ENCODE results near the gene MEOX2.

Gene MEOX2

DNA sequence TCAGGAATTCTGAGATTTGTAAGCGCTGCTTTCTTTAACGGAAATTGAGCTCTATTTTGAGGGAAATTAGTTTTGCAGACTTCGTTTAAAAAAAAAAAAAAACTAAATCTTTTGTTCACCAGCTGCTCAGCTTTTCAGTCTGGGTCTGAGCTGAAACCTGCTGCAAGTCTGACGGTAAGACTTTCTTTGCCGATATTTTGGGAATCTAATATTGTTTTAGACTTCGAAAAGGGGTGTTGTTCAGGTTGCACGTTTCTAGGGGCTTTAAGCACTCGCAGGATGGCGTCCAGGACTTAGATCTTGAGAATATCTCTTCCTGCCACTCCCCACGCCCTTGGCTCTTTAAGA, 1.8 kb upstream of the MEOX2 start:
- H3K9me3 ChIP-seq (ENCODE audit: insufficient read depth, low read depth, low read length) = no peaks in the 10 kb centered on the region
- H3K9ac ChIP-seq (ENCODE audit: low read depth, low read length) = no peak overlapping the region
- no peak overlapping the region for H3K27ac ChIP-seq (ENCODE audit: low read length)
- H3K4me1 ChIP-seq (ENCODE audit: insufficient read depth, low read length) = peaks cover 8% of the 10 kb centered on the region; the same call in 1 of the 2 replicates
- peak overlapping the region; percentile 59; the same call in 1 of the 2 replicates for H3K4me3 ChIP-seq (ENCODE audit: low read length)
- H3K36me3 ChIP-seq (ENCODE audit: insufficient read depth, low read depth, low read length) = no peaks in the 10 kb centered on the region
- H3K27me3 ChIP-seq (ENCODE audit: insufficient read depth, low read length) = peaks cover 66% of the 10 kb centered on the region

DNA sequence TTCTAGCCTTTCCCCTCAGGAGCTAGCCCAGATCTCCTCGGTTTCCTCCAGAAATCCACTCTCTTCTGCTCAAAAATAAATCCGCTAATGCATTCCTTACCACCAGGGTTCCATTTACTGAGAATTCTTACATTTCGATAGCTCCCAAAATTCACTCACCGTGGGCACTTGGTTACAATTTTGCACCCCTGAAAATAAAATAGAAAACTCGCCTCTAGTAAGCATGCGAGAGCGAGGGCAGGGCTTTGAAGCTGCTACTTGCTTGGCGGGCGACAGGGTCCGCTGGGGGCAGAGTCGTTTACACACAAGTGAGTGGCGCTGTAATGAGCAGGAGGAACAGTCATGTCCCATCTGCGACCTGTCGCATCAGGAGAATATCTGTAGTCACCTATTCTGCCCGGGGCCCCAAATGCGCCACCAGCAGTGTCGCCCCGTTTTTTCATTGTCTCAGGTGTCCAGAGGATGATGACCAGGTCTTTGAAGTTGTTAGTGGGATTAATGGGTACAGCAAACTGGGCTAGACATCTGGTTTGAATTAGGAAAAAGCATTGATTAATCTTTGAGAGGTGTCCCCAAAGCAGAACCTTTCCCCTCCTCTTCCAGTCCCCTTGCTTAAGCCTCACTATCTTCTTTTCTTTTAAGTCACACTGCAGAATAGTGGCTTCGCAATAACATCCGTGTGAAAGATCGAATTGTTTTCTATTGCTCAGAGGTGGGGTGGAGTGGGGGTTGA, 1.2 kb upstream of the MEOX2 start:
- Histone ChIP-seq H3K9ac (ENCODE audit: low read depth, low read length) (no peak overlapping the region), H3K27ac (ENCODE audit: low read length) (no peak overlapping the region), H3K36me3 (ENCODE audit: insufficient read depth, low read depth, low read length) (no peaks in the 10 kb centered on the region), H3K4me1 (ENCODE audit: insufficient read depth, low read length) (peaks cover 8% of the 10 kb centered on the region; the same call in 1 of the 2 replicates), H3K27me3 (ENCODE audit: insufficient read depth, low read length) (peaks cover 72% of the 10 kb centered on the region), H3K9me3 (ENCODE audit: insufficient read depth, low read depth, low read length) (no peaks in the 10 kb centered on the region), H3K4me3 (ENCODE audit: low read length) (peak overlapping the region; percentile 59)

DNA sequence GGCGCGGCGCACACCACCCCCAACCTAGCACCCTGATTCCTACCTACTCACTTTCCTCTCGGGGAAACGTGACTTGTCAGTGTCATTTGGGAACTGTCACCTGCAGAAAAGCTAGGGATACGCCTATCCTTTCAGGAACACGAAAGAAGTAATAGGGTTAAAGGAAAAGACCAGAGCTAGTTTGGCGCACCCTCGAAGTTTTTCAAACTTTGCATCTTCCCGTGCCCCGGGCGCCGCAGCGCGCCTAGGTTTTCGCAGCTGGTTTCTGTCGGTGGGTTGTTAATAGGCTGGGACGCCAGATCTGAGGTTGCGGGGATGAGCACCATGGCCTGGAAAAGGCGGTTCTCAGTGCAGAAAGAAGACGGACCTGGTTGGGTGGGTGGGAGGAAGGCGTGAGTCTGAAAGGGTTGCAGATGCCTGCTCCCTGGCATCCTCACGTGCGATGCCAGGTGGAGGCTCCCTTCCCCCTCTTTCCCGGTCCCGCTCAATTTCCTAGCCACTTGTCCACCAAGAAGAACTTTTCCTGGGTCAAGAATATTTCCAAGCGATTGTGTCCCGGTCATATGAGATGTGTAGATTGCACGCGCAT, 568 bp upstream of the MEOX2 start:
- Histone ChIP-seq H3K36me3 (ENCODE audit: insufficient read depth, low read depth, low read length) (no peaks in the 10 kb centered on the region), H3K27ac (ENCODE audit: low read length) (no peak overlapping the region), H3K9me3 (ENCODE audit: insufficient read depth, low read depth, low read length) (no peaks in the 10 kb centered on the region), H3K4me1 (ENCODE audit: insufficient read depth, low read length) (peaks cover 8% of the 10 kb centered on the region; the same call in 1 of the 2 replicates), H3K9ac (ENCODE audit: low read depth, low read length) (no peak overlapping the region), H3K27me3 (ENCODE audit: insufficient read depth, low read length) (peaks cover 74% of the 10 kb centered on the region), H3K4me3 (ENCODE audit: low read length) (peak overlapping the region; percentile 59)

GRCh38 chr7:15685358-15686294, 857 bp downstream of the MEOX2 start:
- Histone ChIP-seq H3K9me3 (ENCODE audit: insufficient read depth, low read depth, low read length) (no peaks in the 10 kb centered on the region), H3K9ac (ENCODE audit: low read depth, low read length) (no peak overlapping the region), H3K4me1 (ENCODE audit: insufficient read depth, low read length) (peaks cover 8% of the 10 kb centered on the region; the same call in 1 of the 2 replicates), H3K27me3 (ENCODE audit: insufficient read depth, low read length) (peaks cover 74% of the 10 kb centered on the region), H3K36me3 (ENCODE audit: insufficient read depth, low read depth, low read length) (no peaks in the 10 kb centered on the region), H3K4me3 (ENCODE audit: low read length) (peak overlapping the region; percentile 59), H3K27ac (ENCODE audit: low read length) (no peak overlapping the region)

- Histone ChIP-seq H3K36me3 (ENCODE audit: insufficient read depth, low read depth, low read length) (no peaks in the 10 kb centered on the region), H3K9me3 (ENCODE audit: insufficient read depth, low read depth, low read length) (no peaks in the 10 kb centered on the region), H3K27me3 (ENCODE audit: insufficient read depth, low read length) (peaks cover 73% of the 10 kb centered on the region), H3K4me1 (ENCODE audit: insufficient read depth, low read length) (peaks cover 8% of the 10 kb centered on the region; the same call in 1 of the 2 replicates), H3K27ac (ENCODE audit: low read length) (no peak overlapping the region), H3K4me3 (ENCODE audit: low read length) (peak overlapping the region; percentile 59), H3K9ac (ENCODE audit: low read depth, low read length) (no peak overlapping the region)
These were observed 1.6 kb downstream of the MEOX2 start for GRCh38 chr7:15684871-15685270.

GRCh38 chr7:15684111-15684800, 2.2 kb downstream of the MEOX2 start:
- Histone ChIP-seq H3K9me3 (ENCODE audit: insufficient read depth, low read depth, low read length) (no peaks in the 10 kb centered on the region), H3K27ac (ENCODE audit: low read length) (no peak overlapping the region), H3K36me3 (ENCODE audit: insufficient read depth, low read depth, low read length) (no peaks in the 10 kb centered on the region), H3K27me3 (ENCODE audit: insufficient read depth, low read length) (peaks cover 68% of the 10 kb centered on the region), H3K9ac (ENCODE audit: low read depth, low read length) (no peak overlapping the region), H3K4me1 (ENCODE audit: insufficient read depth, low read length) (peaks cover 8% of the 10 kb centered on the region; the same call in 1 of the 2 replicates), H3K4me3 (ENCODE audit: low read length) (no peak overlapping the region)

DNA sequence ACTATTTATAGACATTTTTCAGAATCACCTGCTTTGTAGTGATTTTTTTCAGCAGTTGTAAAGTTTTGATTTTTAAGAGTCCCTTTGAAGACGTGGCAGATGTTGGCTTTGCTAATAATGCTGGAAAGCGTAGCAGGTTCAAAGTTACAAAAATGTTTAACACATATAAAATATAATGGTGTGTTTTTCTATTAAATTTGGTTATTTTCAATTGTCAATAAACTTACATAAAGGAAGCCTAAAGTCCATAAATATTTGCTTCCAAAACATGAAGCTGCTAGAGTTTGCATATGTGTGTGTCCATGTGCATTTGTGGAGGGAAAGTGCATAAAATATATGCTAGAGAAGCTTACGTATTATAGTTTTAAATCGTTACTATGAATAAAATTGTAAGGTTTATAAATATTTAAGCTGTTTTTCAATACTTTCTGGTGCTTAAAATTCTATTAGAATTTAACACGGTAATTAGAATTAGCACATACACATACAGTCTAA, 3.7 kb downstream of the MEOX2 start:
- H3K36me3 ChIP-seq (ENCODE audit: insufficient read depth, low read depth, low read length) = no peaks in the 10 kb centered on the region

DNA sequence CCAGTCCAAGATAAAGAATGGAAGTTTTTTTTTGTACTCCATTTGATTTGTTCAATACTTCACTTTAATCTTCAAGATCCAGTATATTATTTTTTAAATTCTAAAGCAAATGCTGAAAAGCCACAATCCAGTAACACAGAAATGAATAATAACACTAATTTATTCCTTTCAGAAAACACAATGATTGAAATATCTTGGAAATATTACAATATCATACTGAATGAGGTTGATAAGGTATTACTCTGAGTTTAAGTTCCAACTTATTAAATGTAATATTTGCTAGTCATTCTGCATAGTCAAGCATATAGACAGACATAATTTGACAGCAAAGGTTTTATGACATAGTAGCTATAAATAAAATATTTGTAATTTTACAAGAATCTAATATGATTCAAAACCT, 4.4 kb downstream of the MEOX2 start:
- H3K4me3 ChIP-seq (ENCODE audit: low read length) = no peak overlapping the region
- no peak overlapping the region for H3K9ac ChIP-seq (ENCODE audit: low read depth, low read length)
- H3K36me3 ChIP-seq (ENCODE audit: insufficient read depth, low read depth, low read length) = no peaks in the 10 kb centered on the region
- H3K27ac ChIP-seq (ENCODE audit: low read length) = no peak overlapping the region
- no peaks in the 10 kb centered on the region for H3K9me3 ChIP-seq (ENCODE audit: insufficient read depth, low read depth, low read length)
- H3K27me3 ChIP-seq (ENCODE audit: insufficient read depth, low read length) = peaks cover 46% of the 10 kb centered on the region
- H3K4me1 ChIP-seq (ENCODE audit: insufficient read depth, low read length) = peaks cover 4% of the 10 kb centered on the region; the same call in 1 of the 2 replicates

More for the DNA sequence above, 3.7 kb downstream of the MEOX2 start:
- Histone ChIP-seq H3K27me3 (ENCODE audit: insufficient read depth, low read length) (peaks cover 53% of the 10 kb centered on the region), H3K27ac (ENCODE audit: low read length) (no peak overlapping the region), H3K4me1 (ENCODE audit: insufficient read depth, low read length) (peaks cover 4% of the 10 kb centered on the region; the same call in 1 of the 2 replicates), H3K4me3 (ENCODE audit: low read length) (no peak overlapping the region), H3K9me3 (ENCODE audit: insufficient read depth, low read depth, low read length) (no peaks in the 10 kb centered on the region), H3K9ac (ENCODE audit: low read depth, low read length) (no peak overlapping the region)

DNA sequence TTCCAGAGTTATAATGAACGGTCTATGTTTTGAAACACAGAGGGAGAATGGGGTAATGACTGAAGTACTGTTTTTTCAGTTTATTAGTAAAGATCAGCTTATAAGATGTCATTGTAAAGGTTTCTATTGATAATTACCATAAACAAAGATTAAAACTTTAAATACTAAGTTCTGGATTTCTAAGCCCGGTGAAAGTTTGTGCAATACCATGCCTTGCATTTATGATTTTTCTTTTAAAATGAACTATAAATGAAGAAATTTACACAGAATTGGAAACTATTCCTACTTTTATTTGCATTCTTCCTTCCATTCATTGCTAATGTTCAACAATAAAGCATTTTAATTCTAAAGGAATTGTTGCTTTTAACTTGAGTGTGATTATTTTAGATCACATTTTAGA, 4.9 kb downstream of the MEOX2 start:
- H3K27ac ChIP-seq (ENCODE audit: low read length) = no peak overlapping the region
- H3K27me3 ChIP-seq (ENCODE audit: insufficient read depth, low read length) = peaks cover 41% of the 10 kb centered on the region

DNA sequence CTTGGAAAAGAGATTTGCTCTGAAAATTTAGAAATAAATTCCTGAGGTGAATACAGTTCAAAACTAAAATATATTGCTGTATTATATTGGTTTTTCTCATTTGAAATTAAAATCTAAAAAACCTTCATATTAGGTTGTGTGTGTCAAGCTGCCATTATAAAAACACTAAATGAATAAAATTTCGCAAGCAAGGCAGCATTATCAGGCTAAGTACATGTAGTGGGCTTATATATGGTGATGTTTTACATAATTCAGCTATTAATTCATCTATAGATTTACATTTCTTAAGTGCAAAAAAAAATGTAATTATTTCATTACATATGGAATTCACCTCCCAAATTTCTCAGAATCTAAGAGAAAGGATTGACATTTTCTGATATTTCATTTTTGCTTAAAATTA, 5.3 kb downstream of the MEOX2 start:
- peaks cover 37% of the 10 kb centered on the region for H3K27me3 ChIP-seq (ENCODE audit: insufficient read depth, low read length)
- no peaks in the 10 kb centered on the region for H3K9me3 ChIP-seq (ENCODE audit: insufficient read depth, low read depth, low read length)
- no peak overlapping the region for H3K27ac ChIP-seq (ENCODE audit: low read length)
- H3K4me1 ChIP-seq (ENCODE audit: insufficient read depth, low read length) = peaks cover 4% of the 10 kb centered on the region; the same call in 1 of the 2 replicates
- H3K36me3 ChIP-seq (ENCODE audit: insufficient read depth, low read depth, low read length) = no peaks in the 10 kb centered on the region
- H3K4me3 ChIP-seq (ENCODE audit: low read length) = no peak overlapping the region
- no peak overlapping the region for H3K9ac ChIP-seq (ENCODE audit: low read depth, low read length)

More for the DNA sequence above, 4.9 kb downstream of the MEOX2 start:
- Histone ChIP-seq H3K9ac (ENCODE audit: low read depth, low read length) (no peak overlapping the region), H3K4me3 (ENCODE audit: low read length) (no peak overlapping the region), H3K36me3 (ENCODE audit: insufficient read depth, low read depth, low read length) (no peaks in the 10 kb centered on the region), H3K4me1 (ENCODE audit: insufficient read depth, low read length) (peaks cover 4% of the 10 kb centered on the region; the same call in 1 of the 2 replicates), H3K9me3 (ENCODE audit: insufficient read depth, low read depth, low read length) (no peaks in the 10 kb centered on the region)

GRCh38 chr7:15680446-15680845, 6.0 kb downstream of the MEOX2 start:
- peaks cover 30% of the 10 kb centered on the region for H3K27me3 ChIP-seq (ENCODE audit: insufficient read depth, low read length)
- no peaks in the 10 kb centered on the region for H3K9me3 ChIP-seq (ENCODE audit: insufficient read depth, low read depth, low read length)
- peaks cover 4% of the 10 kb centered on the region; the same call in 1 of the 2 replicates for H3K4me1 ChIP-seq (ENCODE audit: insufficient read depth, low read length)
- H3K27ac ChIP-seq (ENCODE audit: low read length) = no peak overlapping the region
- H3K9ac ChIP-seq (ENCODE audit: low read depth, low read length) = no peak overlapping the region
- H3K36me3 ChIP-seq (ENCODE audit: insufficient read depth, low read depth, low read length) = no peaks in the 10 kb centered on the region
- H3K4me3 ChIP-seq (ENCODE audit: low read length) = no peak overlapping the region
